Activated CD4-positive, alpha-beta T cell treated with anti-CD3 and anti-CD28 coated beads, Interleukin-10, Interleukin-2, amounts not matched to agents 100 ng/mL and 50 ng/mL, durations not matched to agents 16 hours and 8 hours (primary cell): ENCODE data around the gene DBH.

Experiments used
- DNase-seq: peaks from one replicate; pipeline ENCODE4 v3.0.0-alpha.2; 2020

DBH gene

DNA sequence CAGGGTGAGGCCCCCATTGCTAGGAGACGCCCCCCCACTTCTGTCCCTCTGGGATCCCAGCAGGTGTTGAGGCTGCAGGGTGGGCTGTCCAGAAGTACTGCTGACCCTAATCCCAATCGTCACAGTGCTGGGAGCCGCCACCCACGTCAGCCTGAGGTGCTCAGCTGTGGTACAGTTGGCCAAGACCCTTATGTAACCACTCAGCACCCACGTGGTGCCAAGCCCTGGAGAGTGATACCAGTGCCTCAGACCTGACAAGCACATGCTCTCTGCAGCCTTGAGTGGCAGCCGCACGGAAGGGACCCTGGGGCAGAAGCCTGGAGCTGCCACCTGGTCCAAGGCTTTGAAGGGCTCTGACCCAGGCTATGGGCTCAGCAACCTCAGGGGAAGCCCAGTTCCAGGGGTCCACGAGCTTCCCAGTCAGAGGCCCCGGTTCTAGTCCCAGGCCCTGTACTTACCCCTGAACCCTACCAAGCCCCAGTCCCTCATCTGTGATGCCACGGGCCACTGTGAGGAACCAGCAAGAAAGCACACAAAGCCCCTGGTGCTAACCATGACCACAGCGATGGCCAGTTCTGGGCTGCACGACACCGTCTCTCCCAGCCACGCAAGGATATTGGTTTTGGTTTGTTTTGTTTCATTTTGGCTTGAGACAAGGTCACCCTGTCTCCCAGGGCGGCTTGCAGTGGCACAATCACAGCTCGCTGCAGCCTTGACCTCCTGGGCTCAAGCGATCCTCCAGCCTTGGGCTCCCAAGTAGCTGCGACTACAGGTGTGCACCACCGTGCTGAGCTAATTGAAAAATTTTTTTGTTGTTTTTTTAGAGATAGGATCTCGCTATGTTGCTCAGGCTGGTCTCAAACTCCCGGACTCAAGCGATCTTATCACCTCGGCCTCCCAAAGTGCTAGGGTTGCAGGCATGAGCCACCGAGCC is 50.7 kb downstream of the DBH start:
- no peak for DNase-seq

GRCh38 chr9:133687856-133688761 is 51.9 kb downstream of the DBH start:
- DNase-seq, result no peak

DNA sequence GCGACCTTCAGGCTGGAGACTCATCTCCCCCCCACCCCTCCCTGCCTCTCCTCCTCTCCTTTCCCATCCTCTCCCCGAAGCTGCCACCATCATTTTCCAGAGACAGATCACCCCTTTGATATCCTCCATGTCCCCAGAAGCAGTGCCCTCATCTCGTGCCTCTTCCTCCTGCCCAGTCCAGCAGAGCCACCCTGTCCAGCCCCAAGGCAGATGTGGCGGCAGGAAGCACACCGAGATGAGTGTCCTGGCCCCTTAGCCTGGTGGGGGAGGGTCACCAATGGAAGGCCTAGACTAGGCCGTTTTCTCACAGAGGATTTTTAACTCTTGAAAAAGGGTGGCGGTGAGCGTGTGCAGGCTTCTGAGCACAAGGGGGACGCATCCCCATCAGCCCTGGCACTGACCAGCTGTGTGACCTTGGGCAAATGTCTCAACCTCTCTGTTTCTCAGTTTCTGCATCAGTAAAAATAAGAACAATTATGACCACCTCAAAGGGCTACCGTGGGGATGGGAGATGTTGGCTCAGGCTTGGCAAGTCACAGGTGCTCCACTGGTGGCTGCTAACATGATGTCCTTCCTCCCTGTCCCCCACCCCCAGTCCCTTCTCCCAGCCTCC is 53.1 kb downstream of the DBH start:
- DNase-seq, result no peak

DNA sequence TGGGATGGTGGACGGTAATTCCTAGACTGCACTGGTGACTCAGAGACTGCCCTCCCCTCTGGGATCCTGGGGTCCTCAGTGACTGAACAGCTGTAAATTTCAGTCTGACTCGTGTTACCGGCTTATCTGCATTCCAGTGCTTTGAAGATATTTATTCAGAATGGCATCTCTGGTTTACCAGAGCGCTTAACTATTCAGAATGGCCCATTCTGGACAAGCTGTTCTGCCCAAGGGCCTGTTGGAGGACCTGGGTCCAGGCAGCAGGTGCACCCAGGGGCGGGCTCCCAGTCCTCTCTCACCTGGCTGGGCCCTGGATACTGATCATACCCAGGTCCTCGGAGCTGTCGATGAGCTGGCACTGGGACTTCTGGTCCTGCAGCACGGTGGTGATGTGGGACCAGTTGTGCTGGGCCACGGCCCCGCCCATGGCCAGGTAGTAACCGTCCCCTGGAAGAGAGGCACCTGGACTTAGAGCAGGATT is 54.0 kb downstream of the DBH start:
- no peak for DNase-seq

- DNase-seq, result no peak
These were observed 55.0 kb downstream of the DBH start for GRCh38 chr9:133691191-133691590.

GRCh38 chr9:133691626-133692363 is 55.6 kb downstream of the DBH start:
- no peak for DNase-seq

- DNase-seq, result no peak
These were observed 56.3 kb downstream of the DBH start for GRCh38 chr9:133692364-133692985.

- DNase-seq, result no peak
These were observed 57.0 kb downstream of the DBH start for GRCh38 chr9:133693116-133693515.

GRCh38 chr9:133693703-133694529 is 57.8 kb downstream of the DBH start:
- DNase-seq, result no peak

- no peak for DNase-seq
These were observed 58.5 kb downstream of the DBH start for GRCh38 chr9:133694686-133695085.

- DNase-seq, result no peak
These were observed 59.9 kb downstream of the DBH start for GRCh38 chr9:133696071-133696472.

- DNase-seq, result no peak
These were observed 63.4 kb downstream of the DBH start for GRCh38 chr9:133699546-133699945.

DNA sequence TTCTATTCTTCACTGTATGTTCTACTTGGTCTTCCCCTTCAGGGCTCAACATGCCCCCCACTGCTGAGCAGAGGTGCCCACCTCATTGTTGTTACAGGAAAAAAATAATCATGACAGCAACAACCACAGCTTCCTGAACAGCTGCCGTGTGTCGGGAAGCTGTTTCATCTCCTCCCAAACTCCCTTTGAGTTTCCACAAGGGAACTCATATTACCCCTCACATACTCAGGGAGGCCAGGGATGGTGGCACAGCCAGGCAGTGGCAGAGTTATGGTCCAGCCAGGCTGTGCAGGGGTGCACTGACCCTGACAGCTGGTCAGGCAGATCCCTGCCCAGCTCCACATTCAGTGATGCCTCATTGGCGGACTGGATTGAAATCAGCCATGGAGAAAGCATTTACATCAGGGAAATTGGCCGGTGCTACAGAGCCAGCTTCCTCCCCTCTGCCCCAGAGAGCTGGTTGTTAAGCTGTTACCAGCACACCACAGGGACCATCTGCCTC is 64.7 kb downstream of the DBH start:
- no peak for DNase-seq

DNA sequence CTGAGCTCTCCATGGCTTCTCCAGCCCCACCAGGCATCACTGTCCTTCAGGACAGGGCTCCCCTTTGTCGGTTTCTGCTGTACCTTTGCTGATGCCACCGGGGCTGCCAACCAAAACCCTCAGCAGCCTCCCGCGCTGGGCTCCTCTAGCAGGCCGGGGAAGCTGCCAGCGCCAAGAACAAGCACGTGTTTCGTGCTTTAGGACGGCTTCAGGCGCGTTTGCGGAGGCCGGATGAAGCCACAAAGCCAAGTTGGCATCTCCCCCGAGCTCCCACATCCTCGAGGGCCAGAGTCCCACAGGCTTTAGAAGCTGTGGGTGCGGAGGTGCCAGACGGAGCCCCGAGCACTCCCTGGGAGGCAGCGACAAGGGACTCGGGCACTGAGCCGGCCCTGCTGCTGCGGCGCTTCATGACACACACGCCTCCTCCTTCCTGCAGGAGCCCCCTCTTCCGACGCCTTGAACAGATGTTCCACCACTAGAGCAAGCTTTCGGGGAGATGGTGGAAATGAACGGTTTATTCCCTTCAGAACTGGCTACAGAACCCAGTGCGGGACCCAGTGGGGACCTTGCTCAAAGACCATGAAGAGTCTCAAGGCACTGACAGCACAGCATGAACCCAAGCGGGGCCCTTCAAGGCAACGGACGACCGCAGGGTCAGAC is 65.3 kb downstream of the DBH start:
- peak; percentile 26 for DNase-seq

GRCh38 chr9:133701981-133702797 is 66.0 kb downstream of the DBH start:
- DNase-seq, result peak; percentile 68

GRCh38 chr9:133702798-133703590 is 66.8 kb downstream of the DBH start:
- DNase-seq, result no peak

DNA sequence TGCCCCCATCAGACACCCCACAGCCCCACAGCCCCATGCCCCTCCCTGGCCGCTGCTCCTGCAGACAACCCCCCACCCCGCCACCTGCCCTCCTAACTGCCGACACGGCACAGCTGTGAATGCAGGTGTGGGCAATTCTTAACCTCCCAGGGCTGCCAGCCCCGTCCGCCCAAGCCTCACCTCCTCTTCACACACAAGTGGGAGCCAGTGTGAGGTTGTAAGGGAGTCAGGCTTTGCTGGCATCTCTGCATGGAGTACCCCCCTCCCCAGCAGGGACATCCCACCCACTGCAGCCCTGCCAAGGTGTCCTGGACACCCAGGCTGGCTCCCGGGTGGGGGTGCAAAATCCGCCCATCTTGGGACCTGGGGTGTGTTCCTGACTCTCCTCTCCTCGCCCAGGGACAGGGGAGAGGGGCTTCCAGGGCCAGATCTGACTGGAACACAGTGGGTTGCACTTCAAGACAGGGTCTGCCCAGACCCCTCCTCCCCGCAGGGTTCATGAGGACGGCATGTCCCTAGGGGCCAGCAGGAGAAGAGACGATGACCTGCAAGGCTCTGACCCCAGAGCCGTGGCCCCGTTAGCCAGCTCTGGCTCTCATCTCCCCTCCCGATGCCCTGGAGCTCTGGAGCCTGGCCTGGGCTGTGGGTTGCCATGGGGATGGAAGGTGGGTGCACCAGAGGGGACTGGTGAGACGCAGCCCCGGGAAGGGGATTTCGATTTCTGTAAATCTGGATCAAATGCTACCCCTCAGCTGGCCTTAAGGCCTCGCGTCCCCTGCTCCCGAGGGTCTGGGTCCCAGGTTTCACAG is 67.6 kb downstream of the DBH start:
- no peak for DNase-seq
